ENCODE results near the gene RNF166.

The RNF166 gene

DNA sequence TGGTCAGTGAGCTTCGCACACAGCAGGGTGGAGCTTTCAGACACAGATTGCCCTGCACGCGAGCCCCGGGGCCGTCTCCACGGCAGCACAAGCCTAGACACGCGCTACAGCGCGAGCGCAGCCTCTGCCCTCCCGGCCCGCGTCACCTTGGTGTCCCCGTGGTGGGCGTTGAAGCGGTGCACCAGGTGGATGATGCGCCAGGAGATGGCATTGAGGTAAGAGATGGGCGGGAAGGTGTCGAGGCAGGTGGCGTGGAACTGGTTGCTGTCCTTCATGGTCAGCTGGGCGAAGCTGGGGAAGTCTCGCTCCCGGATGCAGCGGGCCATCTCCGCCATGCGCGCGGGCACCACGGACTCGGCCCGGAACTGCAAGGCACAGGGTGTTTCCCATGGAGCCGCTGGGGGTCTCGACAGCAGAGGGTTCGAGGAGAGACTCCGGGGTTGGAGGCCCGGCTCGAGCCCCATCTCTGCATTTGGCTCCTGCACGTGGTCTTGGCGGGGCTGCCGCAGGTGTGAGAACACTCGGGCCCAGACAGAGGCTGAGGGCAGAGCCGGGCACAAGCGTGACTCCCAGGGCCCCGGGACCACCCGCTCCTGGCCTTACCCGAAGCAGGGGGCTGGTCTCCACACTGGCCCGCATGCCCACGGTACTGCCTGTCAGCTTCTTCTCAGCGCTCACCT, 51.0 kb downstream of the RNF166 start:
- TF ChIP-seq, protein P1, sequence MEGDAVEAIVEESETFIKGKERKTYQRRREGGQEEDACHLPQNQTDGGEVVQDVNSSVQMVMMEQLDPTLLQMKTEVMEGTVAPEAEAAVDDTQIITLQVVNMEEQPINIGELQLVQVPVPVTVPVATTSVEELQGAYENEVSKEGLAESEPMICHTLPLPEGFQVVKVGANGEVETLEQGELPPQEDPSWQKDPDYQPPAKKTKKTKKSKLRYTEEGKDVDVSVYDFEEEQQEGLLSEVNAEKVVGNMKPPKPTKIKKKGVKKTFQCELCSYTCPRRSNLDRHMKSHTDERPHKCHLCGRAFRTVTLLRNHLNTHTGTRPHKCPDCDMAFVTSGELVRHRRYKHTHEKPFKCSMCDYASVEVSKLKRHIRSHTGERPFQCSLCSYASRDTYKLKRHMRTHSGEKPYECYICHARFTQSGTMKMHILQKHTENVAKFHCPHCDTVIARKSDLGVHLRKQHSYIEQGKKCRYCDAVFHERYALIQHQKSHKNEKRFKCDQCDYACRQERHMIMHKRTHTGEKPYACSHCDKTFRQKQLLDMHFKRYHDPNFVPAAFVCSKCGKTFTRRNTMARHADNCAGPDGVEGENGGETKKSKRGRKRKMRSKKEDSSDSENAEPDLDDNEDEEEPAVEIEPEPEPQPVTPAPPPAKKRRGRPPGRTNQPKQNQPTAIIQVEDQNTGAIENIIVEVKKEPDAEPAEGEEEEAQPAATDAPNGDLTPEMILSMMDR (IDR thresholded peaks at IDR 0.05), result no peak
- no peaks in the 10 kb centered on the region for H3K36me3 ChIP-seq (ENCODE audit: control insufficient read depth, insufficient read depth, low read length)
- H3K4me2 ChIP-seq (ENCODE audit: low read length), result no peak overlapping the region
- H3K9me3 ChIP-seq (ENCODE audit: control insufficient read depth, low read length), result no peaks in the 10 kb centered on the region
- H2AFZ ChIP-seq, result no peak overlapping the region
- H3K9ac ChIP-seq, result no peak overlapping the region
- peaks cover 6% of the 10 kb centered on the region for H3K4me1 ChIP-seq
- H3K27ac ChIP-seq, result no peak overlapping the region
- H3K79me2 ChIP-seq, result no peaks in the 10 kb centered on the region
- no peaks in the 10 kb centered on the region for H3K27me3 ChIP-seq (ENCODE audit: control insufficient read depth, insufficient read depth, low read length)
- no peak overlapping the region for H3K4me3 ChIP-seq (ENCODE audit: low read depth, low read length)

DNA sequence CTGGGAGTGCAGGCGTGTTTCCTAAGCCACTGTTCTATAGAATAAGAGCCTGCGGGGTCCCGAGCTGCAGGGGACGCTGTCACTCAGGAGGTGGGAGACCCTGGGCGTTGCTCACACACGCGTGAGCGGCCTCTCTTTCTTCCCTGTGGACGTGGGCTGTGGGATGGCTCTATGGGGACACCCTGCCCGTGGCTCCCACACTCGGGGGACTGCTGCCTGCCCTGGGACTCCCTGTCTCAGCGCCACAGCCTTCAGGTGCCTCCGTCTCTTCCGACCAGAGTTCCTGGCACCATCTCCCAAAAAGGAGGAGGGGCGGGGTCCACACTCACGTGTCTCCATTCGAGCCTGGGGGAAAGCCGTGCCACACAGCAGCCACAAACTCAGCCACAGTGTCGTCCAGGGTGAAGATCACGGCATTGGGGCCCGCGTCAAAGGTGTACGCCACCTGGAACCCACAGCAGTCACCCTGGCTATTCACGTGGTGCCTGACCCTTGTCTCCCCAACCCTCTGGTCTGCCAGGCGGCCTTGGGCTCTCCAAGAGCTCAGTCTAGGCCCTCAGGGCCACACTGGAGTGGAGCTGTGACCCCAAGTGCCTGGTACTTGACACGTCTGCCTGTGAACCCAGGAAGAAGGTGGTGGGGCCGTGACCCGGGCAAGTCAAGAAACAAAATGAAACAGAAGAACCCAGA, 51.7 kb downstream of the RNF166 start:
- Histone ChIP-seq H3K4me1 (peaks cover 6% of the 10 kb centered on the region), H3K27ac (no peak overlapping the region), H3K9me3 (ENCODE audit: control insufficient read depth, low read length) (no peaks in the 10 kb centered on the region), H3K27me3 (ENCODE audit: control insufficient read depth, insufficient read depth, low read length) (no peaks in the 10 kb centered on the region), H3K4me2 (ENCODE audit: low read length) (no peak overlapping the region), H3K36me3 (ENCODE audit: control insufficient read depth, insufficient read depth, low read length) (no peaks in the 10 kb centered on the region), H3K9ac (no peak overlapping the region), H3K4me3 (ENCODE audit: low read depth, low read length) (no peak overlapping the region), H3K79me2 (no peaks in the 10 kb centered on the region), H2AFZ (no peak overlapping the region)
- TF ChIP-seq, protein P1 (IDR thresholded peaks at IDR 0.05), result no peak

DNA sequence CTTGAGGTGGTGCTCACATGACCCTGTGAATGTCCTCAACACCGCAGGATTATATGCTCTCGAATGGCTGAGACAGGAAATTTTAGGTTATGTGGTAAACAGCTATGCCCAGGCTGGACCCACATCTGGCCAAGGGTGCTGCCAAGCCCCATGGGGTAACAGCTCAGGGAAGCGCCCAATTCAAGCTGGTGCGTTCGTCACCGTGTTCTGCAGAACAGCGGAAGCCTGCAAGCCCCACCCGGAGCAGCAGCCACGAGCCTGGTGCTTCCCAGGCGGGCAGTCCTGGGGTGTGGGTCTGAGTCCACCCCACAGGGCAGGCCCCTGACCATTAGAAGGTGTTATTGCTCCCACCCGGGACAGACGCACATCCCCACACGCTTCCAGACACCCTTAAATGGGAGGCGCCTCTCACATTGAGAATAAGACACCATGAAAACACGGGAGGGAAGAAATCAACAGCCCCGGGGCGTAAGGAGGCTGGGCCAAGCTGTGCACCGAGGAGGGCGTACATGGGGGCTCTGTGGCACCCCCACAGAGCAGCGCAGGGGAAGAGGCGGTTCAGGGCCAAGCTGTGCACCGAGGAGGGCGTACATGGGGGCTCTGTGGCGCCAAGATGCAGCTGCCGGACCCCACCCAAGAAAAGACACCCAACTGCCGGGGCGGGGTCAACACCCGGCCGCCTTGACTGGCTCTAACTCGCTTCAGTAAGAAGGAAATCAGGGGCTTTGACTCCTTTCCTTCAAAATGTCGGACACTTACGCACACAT, 52.4 kb downstream of the RNF166 start:
- Histone ChIP-seq H3K27me3 (ENCODE audit: control insufficient read depth, insufficient read depth, low read length) (no peaks in the 10 kb centered on the region), H3K4me3 (ENCODE audit: low read depth, low read length) (no peak overlapping the region), H3K36me3 (ENCODE audit: control insufficient read depth, insufficient read depth, low read length) (no peaks in the 10 kb centered on the region), H3K4me1 (peaks cover 6% of the 10 kb centered on the region), H3K9ac (no peak overlapping the region), H2AFZ (no peak overlapping the region), H3K4me2 (ENCODE audit: low read length) (no peak overlapping the region), H3K79me2 (no peaks in the 10 kb centered on the region), H3K27ac (no peak overlapping the region), H3K9me3 (ENCODE audit: control insufficient read depth, low read length) (no peaks in the 10 kb centered on the region)
- TF ChIP-seq, protein P1 (IDR thresholded peaks at IDR 0.05), result no peak

DNA sequence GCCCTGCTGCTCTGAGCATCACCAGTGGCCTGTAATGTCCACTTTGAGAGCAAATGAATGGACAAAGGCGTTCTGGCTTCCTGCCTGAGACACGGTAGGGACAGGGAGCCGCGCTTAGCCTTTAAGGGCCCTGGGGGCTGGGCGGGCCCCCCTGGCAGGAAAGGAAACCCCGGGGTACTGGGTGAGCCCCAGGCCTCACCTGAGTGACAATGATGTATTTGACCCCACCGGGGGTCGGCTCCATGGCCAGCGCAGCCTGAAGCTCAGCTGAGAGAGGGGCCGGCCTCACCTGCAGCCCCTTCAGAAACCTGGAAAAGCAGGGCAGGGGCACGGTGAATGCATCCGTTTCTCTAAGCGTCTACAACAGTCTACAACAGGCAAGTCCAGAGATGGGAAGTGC, 53.1 kb downstream of the RNF166 start:
- H3K9me3 ChIP-seq (ENCODE audit: control insufficient read depth, low read length), result no peaks in the 10 kb centered on the region
- no peak overlapping the region for H3K4me2 ChIP-seq (ENCODE audit: low read length)
- H3K27me3 ChIP-seq (ENCODE audit: control insufficient read depth, insufficient read depth, low read length), result no peaks in the 10 kb centered on the region
- H3K4me1 ChIP-seq, result peaks cover 6% of the 10 kb centered on the region
- no peaks in the 10 kb centered on the region for H3K79me2 ChIP-seq
- no peaks in the 10 kb centered on the region for H3K36me3 ChIP-seq (ENCODE audit: control insufficient read depth, insufficient read depth, low read length)
- H2AFZ ChIP-seq, result no peak overlapping the region
- H3K4me3 ChIP-seq (ENCODE audit: low read depth, low read length), result no peak overlapping the region
- no peak overlapping the region for H3K9ac ChIP-seq
- TF ChIP-seq, protein P1 (IDR thresholded peaks at IDR 0.05), result no peak
- H3K27ac ChIP-seq, result no peak overlapping the region

Data from parathyroid adenoma (tissue), 2 donors.